HG02840 (cell line): ENCODE results near the gene COPS9.

ENCODE experiments used
- ATAC-seq: cut with Tn5 transposase; IDR thresholded peaks from one replicate; pipeline ENCODE4 v1.9.1; 2021; ENCODE audit warnings: mild to moderate bottlenecking, moderate library complexity, moderate number of reproducible peaks; ENCODE audit not compliant: unreplicated experiment, low FRiP score

The COPS9 gene

GRCh38 chr2:240151477-240152031 lies 15.4 kb upstream of the COPS9 start:
- ATAC-seq: no peak

- no peak for ATAC-seq
Observed at GRCh38 chr2:240149943-240150784, 14.1 kb upstream of the COPS9 start.

- no peak for ATAC-seq
Observed at GRCh38 chr2:240147911-240148587, 11.9 kb upstream of the COPS9 start.

- no peak for ATAC-seq
Observed at GRCh38 chr2:240147382-240147781, 11.3 kb upstream of the COPS9 start.

GRCh38 chr2:240146627-240147278 lies 10.6 kb upstream of the COPS9 start:
- ATAC-seq: no peak

- ATAC-seq: no peak
Observed at GRCh38 chr2:240146141-240146561, 10.0 kb upstream of the COPS9 start.

- no peak for ATAC-seq
Observed at GRCh38 chr2:240145461-240145860, 9.4 kb upstream of the COPS9 start.

GRCh38 chr2:240144649-240145261 lies 8.7 kb upstream of the COPS9 start:
- no peak for ATAC-seq

- ATAC-seq: no peak
Observed at GRCh38 chr2:240143801-240144648, 7.9 kb upstream of the COPS9 start.

GRCh38 chr2:240143276-240143675 lies 7.2 kb upstream of the COPS9 start:
- no peak for ATAC-seq

- no peak for ATAC-seq
Observed at GRCh38 chr2:240142859-240143258, 6.8 kb upstream of the COPS9 start.

- ATAC-seq: no peak
Observed at GRCh38 chr2:240142256-240142775, 6.2 kb upstream of the COPS9 start.

GRCh38 chr2:240141736-240142135 lies 5.6 kb upstream of the COPS9 start:
- no peak for ATAC-seq

GRCh38 chr2:240140920-240141319 lies 4.8 kb upstream of the COPS9 start:
- ATAC-seq: no peak

GRCh38 chr2:240140511-240140910 lies 4.4 kb upstream of the COPS9 start, which contains the start of gene OTOS:
TSS of gene OTOS (minus strand) at chr2:240140658. CDS start at chr2:240140326, 332 bp downstream.
- no peak for ATAC-seq

GRCh38 chr2:240139666-240140393 lies 3.7 kb upstream of the COPS9 start:
- no peak for ATAC-seq

- ATAC-seq: no peak
Observed at GRCh38 chr2:240139011-240139441, 2.9 kb upstream of the COPS9 start.

- ATAC-seq: no peak
Observed at GRCh38 chr2:240138254-240138984, 2.3 kb upstream of the COPS9 start.
